Stimulated activated CD8-positive, alpha-beta memory T cell treated with anti-CD3 and anti-CD28 coated beads, Interleukin-12 subunit alpha, Interleukin-12 subunit beta, amount 100 ng/mL, for 24 hours (primary cell): Measurements from ENCODE around the gene COL4A6.

Experiments used
- DNase-seq: peaks from one replicate; pipeline ENCODE4 v3.0.0-alpha.2; 2020; ENCODE audit errors: extremely low read depth

Gene COL4A6

DNA sequence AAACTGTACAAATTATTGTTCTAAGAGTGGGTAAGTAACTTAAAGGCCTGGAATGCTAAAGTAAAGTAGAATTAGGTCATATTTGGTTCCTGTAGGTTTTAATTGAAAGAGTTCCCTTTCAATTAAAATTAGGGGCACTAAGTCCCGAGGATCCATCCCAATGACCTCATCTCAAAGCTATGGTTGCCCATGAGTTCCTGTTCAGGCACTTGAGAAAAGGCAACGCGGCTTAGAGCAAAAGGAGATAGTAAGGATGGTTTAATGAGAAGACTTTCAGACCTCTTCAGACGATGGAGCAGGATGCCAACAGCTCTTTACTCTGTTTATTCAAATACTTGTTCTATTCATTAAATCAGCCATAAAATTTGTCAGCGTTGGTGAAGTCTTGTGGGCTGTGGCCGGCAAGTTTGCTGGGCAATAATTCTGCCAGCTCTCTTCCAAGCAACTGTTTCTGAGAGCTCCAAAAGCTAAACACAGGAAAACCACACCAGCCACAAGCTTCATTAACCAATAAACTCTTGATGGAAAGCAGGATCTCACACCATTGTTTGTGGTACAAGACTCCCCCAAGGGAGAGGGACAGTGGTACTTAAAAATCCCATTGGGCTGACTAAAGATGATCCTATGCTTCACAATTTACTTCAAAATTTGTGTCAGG, 167.4 kb downstream of the COL4A6 start:
- no peak for DNase-seq

DNA sequence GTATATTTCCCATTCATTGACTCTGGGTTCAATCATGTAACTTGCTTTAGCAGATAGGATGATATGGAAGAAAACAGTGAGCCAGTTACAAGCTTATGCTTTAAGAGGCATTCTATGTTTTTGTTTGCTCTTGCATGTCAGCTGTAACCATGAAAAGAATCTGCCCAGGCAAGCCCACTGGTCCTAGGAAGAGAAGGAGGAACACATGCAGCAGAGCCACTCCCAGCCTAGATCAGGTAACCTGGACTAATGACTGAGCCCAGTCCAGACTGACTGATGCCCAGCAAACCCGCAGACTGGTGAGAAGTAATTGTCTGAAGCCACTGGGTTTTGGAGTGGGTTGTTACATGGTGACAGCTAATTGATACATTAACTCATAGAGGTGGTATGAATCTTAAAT, 167.9 kb downstream of the COL4A6 start:
- no peak for DNase-seq

GRCh38 chrX:108268434-108269080, 169.7 kb downstream of the COL4A6 start:
- no peak for DNase-seq

DNA sequence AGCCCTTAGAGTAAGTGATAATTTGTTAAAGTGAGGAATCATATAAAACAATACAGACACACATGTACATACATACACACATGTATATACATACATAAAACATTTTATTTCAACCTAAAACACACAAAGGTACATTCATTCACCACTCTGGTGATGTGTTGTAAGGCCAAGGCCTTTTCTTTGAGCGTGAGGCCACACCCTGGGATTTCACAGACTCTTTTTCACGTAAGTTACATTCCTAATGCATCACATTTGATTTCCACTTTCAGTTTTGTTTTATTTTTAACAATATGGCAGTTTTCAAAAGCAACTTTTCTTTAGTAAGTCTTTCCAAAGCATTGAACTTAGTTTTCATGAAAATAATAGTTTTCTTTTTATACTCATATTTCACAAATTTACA, 170.7 kb downstream of the COL4A6 start:
- no peak for DNase-seq

DNA sequence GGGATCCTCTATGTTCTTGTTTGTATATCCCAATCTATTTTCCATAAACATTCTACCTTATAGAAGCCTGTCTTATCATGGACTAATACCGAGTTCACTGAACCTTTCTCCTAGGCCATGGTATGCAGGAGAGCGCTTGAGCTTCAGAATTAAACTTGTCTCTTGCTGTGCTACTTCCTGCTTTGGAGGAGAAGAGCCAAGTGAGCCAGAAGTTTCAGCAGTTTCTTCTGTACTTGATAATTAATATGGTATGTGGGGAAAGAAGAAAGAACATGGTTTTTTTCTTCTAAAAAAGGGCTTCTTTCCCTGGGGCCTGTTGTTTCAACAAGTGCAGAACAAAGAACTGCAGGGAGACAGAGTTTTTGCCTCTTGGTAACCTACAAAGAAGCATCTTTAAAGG, 173.8 kb downstream of the COL4A6 start:
- no peak for DNase-seq

- DNase-seq, result no peak
Observed at GRCh38 chrX:108261549-108262203, 176.5 kb downstream of the COL4A6 start.

- no peak for DNase-seq
Observed at GRCh38 chrX:108257556-108257955, 180.7 kb downstream of the COL4A6 start.

- DNase-seq, result no peak
Observed at GRCh38 chrX:108254636-108255035, 183.6 kb downstream of the COL4A6 start.

GRCh38 chrX:108250654-108251579, 187.3 kb downstream of the COL4A6 start:
- no peak for DNase-seq

GRCh38 chrX:108246304-108246954, 191.8 kb downstream of the COL4A6 start:
- DNase-seq, result no peak

- DNase-seq, result no peak
Observed at GRCh38 chrX:108245462-108245861, 192.8 kb downstream of the COL4A6 start.

DNA sequence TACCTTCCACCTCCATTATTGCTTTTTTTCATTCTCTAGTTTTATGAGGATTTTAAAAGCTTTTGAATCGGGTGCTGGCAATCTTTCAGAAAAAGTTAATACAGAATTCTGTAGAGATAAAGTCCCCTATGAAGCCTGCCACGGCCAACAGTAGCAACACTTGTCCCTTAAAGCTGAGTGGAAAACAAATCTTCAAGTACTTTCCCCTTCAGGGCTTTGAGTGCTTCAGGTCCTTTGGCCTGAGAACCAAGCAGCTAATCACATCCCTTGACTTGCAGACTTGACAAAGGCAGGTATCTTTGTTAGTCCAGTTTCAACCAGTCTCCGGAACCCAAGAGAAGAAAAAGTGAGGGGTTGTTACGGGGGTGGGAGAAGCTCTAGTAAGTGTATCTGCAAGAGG, 202.2 kb downstream of the COL4A6 start:
- DNase-seq, result no peak

DNA sequence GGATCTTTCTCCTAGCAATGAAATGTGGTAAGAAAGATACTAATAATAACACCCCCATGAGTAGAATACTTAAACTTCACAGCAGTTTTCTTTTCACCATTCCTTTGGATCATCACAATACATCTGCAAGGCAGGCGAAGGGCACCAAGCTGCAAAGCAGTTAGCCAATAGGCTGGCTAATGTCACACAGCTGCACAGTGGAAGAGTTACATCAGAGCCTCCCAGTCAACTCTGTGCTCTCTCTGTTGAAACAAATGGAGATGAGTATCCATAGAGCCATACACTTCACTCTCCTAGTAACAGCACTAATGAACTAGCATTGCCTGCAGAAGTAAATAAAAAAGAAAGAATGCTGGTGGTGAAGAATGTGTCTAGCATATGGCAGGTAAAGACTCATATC, 207.6 kb downstream of the COL4A6 start:
- DNase-seq, result no peak

DNA sequence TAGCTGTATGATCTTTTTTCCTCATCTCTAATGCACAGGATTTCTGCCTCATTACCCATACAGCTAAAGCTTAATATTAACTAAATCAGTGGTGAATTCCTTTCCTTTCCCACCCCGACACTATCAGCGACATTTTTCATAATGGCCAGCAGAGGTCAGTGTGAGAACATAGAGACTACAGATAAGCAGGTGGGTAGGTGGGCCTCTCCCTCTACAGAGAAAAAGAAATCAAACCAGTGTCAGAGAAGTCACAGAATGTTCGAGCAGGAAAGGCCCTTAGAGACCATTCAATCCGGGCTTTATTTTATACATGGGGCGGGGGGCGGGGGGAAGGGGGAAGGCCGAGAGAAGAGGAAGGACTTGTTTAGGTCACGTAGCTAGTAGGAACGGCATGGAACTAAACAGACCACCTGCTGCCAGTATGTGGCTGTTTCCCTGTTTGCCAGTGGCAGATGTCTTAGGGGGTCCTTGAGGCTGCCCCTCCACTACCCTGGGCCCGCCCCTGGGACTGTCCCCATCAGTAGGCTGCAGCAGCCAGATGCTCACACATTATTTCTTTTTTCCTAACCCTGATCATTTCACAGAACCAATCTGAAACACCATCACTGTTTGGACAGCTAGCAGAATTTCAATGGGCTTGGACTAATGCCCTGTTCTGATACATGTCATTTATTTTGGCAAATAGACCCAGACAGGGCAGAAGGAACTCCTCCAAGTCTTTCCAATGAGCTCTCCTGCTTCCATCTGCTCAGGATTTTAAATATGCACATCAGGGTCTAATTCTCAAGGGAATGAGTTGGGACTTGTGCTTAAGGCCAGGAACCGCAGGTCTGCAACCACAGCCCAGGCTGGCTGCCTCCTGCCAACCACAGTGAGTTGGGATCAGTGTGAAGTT, 213.2 kb downstream of the COL4A6 start:
- DNase-seq, result no peak

GRCh38 chrX:108224218-108224617, 214.0 kb downstream of the COL4A6 start:
- no peak for DNase-seq

- no peak for DNase-seq
Observed at GRCh38 chrX:108223585-108223984, 214.6 kb downstream of the COL4A6 start.

DNA sequence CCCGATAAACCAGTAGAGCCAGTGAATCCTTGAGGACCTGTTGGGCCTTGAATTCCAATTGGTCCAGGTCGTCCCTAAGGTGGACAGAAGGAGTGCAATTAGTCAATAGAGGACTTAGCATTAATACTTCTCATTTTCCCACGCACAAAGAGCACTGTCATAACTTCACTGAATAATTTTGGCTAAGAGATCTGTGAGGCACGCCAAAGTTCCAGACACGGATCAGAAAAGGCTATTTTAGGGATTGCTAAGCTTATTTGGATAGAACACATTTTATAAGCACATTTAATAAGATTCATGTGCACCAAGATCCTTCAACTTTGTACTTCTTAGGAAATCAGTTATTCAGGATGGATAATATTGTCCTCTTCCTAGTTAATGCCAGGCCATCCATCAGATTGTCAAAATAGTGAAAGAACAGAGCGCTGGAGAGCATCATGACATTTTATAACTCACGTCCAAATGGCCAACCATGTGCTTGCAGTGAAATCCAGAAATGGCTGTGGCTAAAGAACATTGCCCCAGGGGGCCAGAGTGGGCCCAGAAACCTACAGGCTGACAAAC, 216.8 kb downstream of the COL4A6 start:
- no peak for DNase-seq

- DNase-seq, result no peak
Observed at GRCh38 chrX:108219949-108220601, 218.1 kb downstream of the COL4A6 start.

GRCh38 chrX:108217876-108218275, 220.3 kb downstream of the COL4A6 start:
- DNase-seq, result no peak
